HG03571 (cell line): ENCODE measurements around the gene NUMA1.

Experiments used
- ATAC-seq: cut with Tn5 transposase; IDR thresholded peaks from one replicate; pipeline ENCODE4 v1.9.1; 2021; ENCODE audit not compliant: unreplicated experiment

Gene NUMA1, protein sequence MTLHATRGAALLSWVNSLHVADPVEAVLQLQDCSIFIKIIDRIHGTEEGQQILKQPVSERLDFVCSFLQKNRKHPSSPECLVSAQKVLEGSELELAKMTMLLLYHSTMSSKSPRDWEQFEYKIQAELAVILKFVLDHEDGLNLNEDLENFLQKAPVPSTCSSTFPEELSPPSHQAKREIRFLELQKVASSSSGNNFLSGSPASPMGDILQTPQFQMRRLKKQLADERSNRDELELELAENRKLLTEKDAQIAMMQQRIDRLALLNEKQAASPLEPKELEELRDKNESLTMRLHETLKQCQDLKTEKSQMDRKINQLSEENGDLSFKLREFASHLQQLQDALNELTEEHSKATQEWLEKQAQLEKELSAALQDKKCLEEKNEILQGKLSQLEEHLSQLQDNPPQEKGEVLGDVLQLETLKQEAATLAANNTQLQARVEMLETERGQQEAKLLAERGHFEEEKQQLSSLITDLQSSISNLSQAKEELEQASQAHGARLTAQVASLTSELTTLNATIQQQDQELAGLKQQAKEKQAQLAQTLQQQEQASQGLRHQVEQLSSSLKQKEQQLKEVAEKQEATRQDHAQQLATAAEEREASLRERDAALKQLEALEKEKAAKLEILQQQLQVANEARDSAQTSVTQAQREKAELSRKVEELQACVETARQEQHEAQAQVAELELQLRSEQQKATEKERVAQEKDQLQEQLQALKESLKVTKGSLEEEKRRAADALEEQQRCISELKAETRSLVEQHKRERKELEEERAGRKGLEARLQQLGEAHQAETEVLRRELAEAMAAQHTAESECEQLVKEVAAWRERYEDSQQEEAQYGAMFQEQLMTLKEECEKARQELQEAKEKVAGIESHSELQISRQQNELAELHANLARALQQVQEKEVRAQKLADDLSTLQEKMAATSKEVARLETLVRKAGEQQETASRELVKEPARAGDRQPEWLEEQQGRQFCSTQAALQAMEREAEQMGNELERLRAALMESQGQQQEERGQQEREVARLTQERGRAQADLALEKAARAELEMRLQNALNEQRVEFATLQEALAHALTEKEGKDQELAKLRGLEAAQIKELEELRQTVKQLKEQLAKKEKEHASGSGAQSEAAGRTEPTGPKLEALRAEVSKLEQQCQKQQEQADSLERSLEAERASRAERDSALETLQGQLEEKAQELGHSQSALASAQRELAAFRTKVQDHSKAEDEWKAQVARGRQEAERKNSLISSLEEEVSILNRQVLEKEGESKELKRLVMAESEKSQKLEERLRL (N-terminal part only)

DNA sequence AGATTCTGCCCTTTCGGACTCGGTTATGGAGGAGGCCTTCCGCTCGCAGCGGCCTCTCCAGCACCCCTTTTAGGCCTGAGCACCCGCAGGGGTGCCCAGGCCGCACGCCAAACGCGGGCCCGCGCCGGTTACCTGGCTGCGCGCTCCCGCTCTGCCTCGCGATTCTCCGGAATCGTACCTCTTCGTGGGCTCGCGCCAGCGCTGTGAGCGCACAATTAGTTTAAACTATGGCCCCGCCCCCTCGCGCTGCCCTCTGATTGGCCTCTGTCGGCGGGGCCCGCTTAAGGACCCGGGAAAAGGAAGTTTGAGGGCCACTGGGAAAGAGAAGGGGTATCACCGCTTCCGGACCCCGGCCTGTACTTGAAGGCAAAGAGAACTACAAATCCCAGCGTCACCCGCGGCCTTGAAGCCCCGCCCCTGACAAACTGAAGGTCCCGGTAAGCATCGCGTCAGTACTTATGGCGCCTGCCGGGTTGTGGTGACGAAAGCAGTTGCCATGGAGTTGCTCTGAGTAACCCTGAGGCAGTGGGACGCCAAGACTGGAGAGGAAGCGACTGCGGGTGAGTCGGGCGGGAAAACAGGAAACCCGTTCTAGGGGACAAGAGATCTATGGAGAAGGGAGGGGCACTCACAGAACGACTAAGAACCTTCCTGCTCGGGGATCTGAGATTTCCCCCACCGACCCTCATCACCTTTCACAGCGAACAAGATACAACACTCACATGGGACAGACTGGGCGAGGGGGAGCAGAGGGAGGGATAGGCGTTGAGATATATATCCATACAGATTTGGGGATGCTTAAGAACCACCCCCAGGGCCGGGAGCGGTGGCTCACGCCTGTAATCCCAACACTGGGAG is at the start of gene NUMA1, which contains the start of gene LRRC51:
TSS of gene NUMA1 (minus strand) at position 217 of the 858 bp plus-strand sequence. CDS start 44,599 bp downstream, outside the sequence.
TSS of gene LRRC51 (plus strand) at position 525 of the 858 bp plus-strand sequence. CDS start 8,234 bp downstream, outside the sequence.
- peak; percentile 91 for ATAC-seq

DNA sequence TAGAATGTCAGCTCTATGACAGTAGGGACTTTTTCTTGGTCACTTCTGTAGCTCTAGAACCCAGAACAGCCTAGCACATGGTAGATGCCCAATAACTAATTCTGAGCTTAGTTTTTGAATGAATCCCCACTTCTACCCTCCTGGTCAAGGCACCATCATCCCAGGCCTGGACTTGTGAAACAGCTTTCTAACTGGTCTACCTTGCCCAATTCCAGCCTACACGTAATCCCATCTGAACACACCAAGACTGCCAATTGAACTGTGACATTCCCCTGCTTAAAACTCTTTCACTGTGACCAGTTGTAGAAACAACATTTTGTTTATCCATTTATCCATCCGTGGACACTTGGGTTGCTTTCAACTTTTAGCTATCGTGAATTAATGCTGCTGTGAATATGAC is 49.0 kb upstream of the NUMA1 start:
- no peak for ATAC-seq

DNA sequence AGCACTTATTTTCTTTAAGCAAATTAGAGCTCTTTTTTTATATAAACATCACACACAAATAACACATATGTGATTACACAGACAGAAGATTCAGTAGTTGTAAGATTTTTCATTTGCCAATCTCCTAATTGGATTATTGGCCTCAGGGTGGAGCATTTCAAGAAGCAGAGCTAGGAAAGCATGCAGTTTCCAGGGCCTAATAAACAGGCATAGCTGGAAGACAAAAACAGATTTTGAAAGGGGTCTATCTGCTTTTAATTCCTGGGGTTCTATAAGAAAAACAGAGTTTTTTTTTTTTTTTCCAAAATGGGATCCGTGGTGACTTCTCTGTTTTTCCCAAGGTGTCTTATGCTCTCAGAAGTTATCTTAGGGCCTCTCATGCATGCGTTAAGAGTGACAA is 47.6 kb upstream of the NUMA1 start:
- ATAC-seq: no peak

DNA sequence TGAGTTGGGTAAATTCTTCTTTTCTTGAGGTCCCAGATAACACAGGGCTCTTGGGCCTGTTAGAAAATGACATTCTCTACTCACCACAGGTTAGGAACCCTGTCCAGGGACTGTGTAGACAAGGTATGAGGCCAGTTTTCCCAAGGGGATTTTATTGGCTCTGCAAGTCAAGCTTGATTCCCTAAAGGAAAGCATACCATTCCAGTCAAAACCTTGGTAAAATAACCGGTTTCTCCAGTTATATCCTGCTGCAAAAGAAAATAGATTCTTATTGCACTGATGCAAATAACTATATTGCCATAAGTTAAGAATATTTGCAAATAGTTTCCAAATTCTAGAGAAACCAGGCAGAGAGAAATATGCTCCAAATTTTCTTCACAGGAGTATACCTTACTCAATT is 45.6 kb upstream of the NUMA1 start:
- no peak for ATAC-seq

DNA sequence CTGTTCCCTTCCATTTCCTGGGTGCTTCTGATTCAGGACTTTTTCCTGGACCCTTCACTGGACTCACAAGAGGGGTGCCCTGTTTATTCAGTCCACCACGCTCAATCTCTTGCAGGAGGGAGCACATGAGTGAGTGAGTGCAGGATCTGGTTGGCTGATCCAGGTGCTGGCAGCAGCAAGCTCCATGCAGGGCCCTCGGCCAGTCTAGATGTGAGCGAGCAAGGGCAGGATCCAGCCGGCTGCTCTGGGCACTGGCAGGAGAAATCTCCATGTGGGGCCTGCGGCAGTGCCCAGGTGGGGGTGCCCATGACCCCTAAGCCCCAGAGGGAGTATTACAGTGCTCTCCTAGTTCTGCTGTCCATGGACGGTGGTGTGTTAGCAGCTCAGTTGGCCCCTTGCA is 43.7 kb upstream of the NUMA1 start:
- ATAC-seq: no peak

DNA sequence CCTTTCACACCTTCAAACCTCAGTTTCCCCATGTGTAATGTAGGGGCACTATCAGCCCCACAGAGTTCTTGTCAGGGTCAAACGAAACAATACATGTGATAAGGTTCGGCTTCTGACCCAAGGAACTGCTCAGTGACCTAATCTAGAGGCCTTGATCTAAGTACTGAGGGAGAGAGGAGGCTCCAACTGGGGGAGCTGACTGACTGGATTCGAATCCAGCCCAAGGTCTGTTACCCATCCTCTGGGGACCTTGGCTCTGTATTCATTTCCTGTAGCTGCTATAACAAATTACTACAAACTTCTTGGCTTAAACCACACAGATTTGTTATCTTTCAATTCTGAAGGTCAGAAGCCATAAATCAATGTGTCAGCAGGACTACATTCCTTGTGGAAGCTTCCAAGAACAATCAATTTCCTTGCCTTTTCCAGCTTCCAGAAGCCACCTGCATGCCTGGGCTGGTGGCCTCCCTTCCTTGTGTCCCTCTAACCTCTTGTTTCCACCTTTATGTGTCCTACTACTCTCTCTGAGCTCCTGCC is 42.8 kb upstream of the NUMA1 start:
- no peak for ATAC-seq

DNA sequence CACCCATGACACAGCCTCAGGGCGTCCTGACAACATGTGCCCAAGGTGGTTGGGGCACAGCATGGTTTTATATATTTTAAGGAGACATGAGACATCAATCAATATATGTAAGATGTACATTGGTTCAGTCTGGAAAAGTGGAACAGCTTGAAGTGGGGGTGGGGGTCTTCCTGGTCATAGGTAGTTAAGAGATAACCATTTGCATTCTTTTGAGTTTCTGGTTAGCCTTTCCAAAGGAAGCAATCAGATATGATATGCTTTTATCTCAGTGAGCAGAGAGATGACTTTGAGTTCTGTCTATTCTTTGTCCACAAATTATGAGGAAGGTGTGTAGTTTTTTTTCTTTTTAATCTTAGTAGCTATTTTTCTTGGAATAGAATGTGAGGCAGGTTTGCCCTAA is 42.3 kb upstream of the NUMA1 start:
- ATAC-seq: no peak

DNA sequence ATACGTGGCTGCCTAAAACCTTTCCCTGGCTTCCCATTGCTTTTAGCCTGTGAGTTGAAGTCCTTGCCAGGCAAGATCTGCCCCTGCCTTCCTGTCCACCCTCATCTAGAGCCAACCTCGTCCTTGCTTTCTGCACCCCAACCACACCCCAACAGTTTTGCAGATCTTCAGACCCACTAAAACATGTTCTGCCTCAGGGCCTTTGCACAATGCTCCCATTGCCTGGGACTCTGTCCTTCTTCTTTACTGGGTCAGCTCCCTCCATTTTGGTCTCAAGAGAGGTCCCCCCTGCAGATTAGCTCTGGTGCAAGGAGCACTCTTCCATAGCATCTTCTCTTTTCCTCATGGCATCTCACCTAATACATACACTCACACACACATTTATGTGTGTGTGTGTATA is 40.6 kb upstream of the NUMA1 start:
- no peak for ATAC-seq

DNA sequence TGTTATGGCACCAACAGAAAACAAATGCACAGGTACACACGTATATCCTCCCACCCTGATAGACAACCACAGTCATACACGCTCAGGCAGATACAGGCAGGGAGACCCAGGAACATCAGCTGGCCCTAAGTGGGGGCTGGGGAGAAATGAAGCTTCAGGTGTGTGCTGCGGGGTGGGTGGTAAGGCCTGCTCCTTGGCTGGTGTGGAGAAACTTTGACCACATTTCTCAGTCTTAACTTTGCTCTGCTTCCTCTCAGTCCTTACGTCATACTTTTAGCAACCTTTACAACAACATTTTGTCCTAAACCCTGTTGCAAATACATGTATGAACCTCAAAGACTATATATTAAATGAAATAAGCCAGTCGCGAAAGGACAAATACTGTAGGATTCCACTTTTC is 38.9 kb upstream of the NUMA1 start:
- no peak for ATAC-seq

DNA sequence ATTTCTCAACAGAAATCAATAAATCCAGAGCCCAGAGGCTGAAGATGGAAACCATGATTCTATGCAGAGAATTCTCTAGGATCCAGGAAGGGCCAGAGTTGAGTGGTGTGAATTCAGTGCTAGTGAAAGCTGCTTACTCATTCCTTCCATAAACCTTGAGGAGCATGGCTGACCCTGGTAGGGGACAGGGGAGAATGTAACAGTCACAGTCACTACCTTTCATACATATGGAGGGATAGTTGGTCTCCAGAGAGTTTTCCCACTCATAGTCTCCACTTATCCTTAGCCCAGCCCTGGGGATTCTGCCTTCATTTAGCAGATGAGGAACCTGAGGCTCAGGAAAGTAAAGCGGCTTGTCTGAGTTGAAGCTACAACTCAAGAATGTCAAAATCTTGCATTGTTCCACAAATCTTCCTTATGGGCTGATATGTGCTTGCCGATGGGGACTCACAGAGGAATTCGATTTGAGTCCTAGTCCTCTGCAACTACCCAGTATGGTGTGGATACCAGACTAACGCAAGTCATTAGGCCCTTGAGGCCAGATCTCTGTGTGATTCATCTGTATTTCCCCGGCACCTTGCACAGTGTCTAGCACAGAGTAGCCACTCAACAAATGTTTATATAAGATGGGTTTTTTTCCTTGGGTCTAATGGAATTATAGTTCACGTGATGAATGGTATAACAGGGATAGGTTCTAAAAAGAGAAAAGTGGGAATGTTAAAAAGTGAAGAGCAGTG is 35.8 kb upstream of the NUMA1 start:
- ATAC-seq: no peak

DNA sequence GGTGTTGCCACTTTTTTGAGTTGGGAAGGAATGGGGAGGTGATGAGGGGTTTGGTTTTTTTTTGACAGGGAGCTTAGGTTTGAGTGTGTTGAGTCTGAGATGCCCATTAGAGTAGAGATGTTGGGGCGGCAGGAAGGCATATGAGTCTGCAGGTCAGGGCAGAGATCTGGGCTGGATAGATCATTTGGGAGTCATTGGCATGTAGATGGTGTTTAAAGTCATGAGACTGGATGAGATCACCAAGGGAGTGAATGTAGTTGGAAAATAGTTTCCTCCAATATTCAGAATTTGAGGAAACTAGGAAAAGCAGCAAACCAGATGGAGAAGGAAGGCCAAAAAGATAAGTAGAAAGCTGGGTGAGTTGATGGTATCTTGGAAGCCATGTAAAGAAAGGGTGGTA is 34.2 kb upstream of the NUMA1 start:
- no peak for ATAC-seq

DNA sequence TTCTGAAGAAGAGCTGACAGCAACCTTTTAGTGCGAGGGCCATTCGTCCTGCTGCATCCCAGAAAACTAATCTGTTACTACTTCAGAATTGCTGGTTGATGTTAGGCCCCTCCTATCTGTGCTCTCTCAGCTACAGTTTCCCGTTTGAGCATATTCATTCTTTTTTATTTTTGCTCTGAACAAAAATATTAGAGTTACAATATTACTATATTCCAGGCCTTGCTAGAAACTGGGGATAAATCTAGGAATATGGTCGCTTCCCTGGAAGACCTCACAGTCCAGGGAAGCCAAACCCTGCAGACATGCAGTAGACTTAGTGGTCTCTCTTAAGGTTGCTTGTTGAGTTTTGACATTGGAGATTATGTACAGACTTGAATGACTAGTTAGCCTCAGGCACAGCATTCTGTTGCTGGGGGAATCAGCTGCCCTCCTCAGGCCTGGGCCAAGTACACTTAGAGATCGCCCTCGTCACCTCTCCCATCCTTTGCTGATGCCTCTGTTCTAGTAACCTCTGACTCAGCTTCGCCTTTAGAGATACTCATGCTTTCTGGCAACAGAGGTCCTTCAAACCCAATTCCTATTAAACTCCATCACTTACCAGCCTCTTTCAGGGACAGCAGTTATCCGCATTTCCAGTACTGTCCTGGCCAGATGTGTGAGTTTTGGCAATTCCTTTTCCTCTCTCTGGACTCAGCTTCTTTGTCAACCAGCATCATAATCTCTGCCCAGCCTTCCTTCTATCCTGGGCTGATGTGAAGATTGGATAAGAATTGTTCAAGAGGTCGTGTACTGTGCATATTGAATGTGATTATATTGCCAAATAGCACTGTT is 32.9 kb upstream of the NUMA1 start:
- no peak for ATAC-seq

DNA sequence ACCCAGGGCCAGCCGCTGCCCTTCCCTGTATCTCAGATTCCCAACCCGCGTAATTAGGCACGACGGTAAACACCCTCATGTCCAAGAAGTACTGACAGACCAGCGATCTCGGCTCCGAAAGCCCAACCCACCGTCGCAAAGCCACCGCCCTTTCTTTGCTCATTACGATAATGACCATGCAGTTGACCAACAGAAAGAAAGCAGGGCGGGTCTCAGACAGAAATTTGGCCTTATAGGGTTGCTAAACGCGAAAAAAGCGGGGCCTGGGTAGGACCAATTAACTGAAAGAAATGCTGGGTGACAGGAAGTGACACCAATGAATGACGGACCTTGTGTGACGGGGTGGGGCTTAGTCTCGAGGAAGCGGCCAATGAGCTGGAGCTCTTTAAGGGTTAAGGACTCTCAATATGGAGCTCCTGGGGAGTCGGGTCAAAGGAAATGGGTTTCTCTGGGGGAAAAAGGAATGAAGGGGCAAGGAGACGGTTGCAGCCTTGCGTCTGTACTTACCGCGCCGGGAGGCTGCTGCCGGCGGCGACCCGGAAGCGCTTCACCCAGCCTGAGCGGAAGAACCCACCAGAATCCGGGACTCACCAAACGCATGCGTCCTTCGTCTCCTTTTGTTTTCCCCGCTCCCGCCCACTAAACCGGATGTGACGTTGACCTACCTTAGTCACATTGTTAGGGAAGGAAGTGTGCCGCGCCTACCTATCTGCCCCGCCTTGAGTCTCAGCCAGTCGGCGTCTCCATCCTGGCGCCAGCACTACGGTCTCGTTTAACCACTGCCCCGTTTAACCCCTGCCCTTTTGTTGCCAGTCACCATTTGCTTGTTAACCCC is 32.0 kb upstream of the NUMA1 start, which contains the start of gene ANAPC15:
TSS of gene ANAPC15 (minus strand) at position 553 of the 835 bp plus-strand sequence. CDS start 1,419 bp downstream, outside the sequence.
- ATAC-seq: peak; percentile 79

DNA sequence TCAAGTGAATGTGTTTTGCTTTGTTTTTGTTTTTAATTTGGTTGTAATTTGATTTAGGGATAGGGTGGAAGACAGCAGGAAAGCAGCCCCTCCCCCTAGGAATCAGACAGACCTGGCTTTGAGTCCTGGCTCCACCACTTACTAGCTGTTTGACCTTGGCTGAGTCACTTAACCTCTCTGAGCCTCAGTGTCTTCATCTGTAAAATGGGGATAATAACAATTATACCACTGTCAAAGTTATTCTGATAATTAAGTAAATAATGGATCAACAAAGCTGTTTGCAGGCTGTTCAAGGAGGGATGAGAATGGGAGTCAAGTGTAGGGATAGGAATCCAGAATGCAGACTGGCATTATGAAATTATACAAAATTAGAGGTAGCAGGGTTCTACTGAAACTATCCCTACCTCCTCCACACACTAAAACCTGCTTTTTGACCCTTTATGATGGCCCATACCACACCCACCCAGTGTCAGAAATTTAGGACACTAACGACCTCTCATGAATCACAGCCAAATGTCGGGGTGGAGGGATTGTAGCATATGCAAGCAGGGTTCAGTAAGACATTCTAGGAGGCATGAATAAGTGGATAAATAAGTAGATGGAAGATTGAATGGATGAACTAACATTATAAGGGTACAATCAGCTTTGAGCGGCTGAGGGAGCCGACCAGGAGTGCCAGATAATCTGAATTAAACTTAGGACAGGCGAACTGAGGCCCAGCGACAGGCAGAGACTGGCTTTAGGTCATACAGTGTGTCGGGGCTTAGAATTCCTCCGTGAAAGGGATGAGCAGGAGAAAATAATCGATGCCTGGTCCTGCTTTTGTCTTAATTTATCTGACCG is 31.2 kb upstream of the NUMA1 start:
- ATAC-seq: no peak

DNA sequence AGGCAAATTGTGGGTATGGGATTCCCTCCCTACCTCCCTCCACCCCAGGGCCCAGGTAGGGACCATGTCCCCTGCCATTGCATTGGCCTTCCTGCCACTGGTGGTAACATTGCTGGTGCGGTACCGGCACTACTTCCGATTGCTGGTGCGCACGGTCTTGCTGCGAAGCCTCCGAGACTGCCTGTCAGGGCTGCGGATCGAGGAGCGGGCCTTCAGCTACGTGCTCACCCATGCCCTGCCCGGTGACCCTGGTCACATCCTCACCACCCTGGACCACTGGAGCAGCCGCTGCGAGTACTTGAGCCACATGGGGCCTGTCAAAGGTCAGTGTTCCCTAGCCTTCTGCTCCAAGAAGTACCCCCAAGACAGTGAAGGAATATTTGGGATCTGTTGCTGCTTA is 25.5 kb upstream of the NUMA1 start, which contains the start of gene TOMT:
TSS of gene TOMT (plus strand) at position 37 of the 400 bp plus-strand sequence. CDS start at position 65, 28 bp downstream.
- no peak for ATAC-seq

DNA sequence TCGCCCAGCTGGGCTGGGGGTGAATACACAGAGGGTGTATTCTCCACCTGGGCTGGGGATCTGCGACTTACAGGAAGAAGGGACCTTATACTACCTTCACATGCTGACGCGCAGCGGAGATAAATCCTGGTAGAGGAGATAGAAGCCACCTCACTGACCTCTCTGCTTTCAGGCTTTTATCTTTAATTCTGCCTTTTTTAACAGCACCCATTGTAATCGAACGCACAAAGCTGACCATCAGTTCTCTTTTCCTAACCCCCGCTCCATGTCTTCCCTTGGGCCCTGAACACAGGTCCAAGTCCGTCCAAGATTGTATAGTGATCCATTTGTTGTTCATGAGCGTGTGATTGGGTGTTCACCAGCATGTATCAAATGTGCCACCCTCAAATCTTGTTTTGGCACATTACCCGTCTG is 23.4 kb upstream of the NUMA1 start:
- no peak for ATAC-seq
